Activated CD8-positive, alpha-beta memory T cell treated with anti-CD3 and anti-CD28 coated beads, Interleukin-2, amount 10 ng/mL, durations not matched to agents 7 days and 5 days (primary cell): Measurements from ENCODE around the gene CHRNA10. TPM values are rescaled to one million over a fixed set of nuclear protein-coding genes. Genes with fewer than 3 reads are reported as not detected.

Experiments
- ATAC-seq: fragments of 150-1000 bp; cut with Tn5 transposase; one replicate; pipeline ENCODE4 v1.10.0; 2021; ENCODE audit warnings: moderate library complexity
- CTCF ChIA-PET: fragments of 350-600 bp; sonication (Branson Sonifier 250); formaldehyde crosslinking; loops from one replicate; lab custom pipeline; 2021; ENCODE audit warnings: antibody characterized with exemption; lab: Charles Lee
- DNase-seq: peaks from one replicate; pipeline ENCODE4 v3.0.0-alpha.2; 2020
- H3K27ac Mint-ChIP-seq: one replicate; pipeline ENCODE4 v1.8.0; 2021; ENCODE audit warnings: mild to moderate bottlenecking, mixed read lengths
- H3K27me3 Mint-ChIP-seq: one replicate; pipeline ENCODE4 v1.8.0; 2021; ENCODE audit warnings: mixed read lengths
- H3K36me3 Mint-ChIP-seq: one replicate; pipeline ENCODE4 v1.8.0; 2021; ENCODE audit warnings: mild to moderate bottlenecking, mixed read lengths
- H3K4me1 Mint-ChIP-seq: one replicate; pipeline ENCODE4 v1.8.0; 2021; ENCODE audit warnings: mixed read lengths
- H3K4me3 Mint-ChIP-seq: one replicate; pipeline ENCODE4 v1.8.0; 2021; ENCODE audit warnings: mild to moderate bottlenecking, moderate library complexity, mixed read lengths
- H3K9me3 Mint-ChIP-seq: one replicate; pipeline ENCODE4 v1.8.0; 2022; ENCODE audit warnings: low read depth, mixed read lengths
- total RNA-seq, 2 experiments: library from RNA; stranded (reverse); gene quantifications; one replicate each; pipeline ENCODE4 v1.2.3, GENCODE V29; 2021

CHRNA10 gene
- total RNA-seq, 2 experiments from 2014 or later, result 2.4 to 2.7 TPM

DNA sequence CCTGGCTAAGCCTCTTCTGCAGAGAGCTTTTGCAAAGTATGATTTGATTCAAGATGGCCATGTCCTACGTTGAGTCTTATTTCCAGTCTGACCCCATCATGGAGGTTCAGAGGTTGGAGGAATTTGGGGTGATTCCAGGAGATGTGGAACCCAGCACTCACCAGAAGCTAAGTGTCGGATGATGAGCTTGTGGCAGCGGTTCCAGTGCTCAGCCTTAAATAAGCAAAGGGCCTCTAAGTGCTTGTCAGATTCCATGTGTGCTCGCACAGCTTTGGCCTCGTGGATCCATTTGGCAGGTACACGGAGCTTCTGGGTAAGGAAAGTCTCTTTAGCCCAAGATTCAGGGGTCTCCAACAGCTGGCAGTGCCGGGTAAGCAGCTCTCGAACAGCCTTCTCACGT, 11.9 kb upstream of the CHRNA10 start:
- peaks cover 66% of the 10 kb centered on the region for H3K36me3 Mint-ChIP-seq
- H3K9me3 Mint-ChIP-seq, result no peaks in the 10 kb centered on the region
- no peak overlapping the region for H3K4me3 Mint-ChIP-seq
- CTCF ChIA-PET, result interaction anchor here (2.2 kb wide), 1 partner anchor 125 kb away, joined by 10 read pairs; the partner anchor contains the start of gene PGAP2
- no peak overlapping the region for H3K27ac Mint-ChIP-seq
- no peaks in the 10 kb centered on the region for H3K27me3 Mint-ChIP-seq
- H3K4me1 Mint-ChIP-seq, result peaks cover 4% of the 10 kb centered on the region
- no peak for DNase-seq
- no peak for ATAC-seq

DNA sequence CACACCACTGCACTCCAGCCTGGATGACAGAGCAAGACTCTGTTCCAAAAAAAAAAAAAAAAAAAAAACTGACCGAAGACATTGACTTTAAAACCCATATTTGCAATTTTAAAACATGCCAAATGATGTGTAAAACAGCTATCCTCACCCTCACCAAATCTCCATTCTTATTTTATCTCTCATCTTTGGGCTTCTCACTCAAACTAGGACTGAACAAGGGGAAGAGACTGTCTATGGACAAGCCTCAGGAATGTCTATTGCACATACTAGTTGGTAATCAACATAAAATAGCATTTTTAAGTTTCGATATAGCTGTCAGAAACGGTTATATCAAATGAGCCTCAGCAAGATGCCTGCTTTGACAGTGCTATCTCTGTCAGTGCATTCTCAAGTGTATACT, 7.9 kb upstream of the CHRNA10 start:
- no peak for DNase-seq
- Mint-ChIP-seq H3K4me3 (no peak overlapping the region), H3K27ac (no peak overlapping the region), H3K27me3 (no peaks in the 10 kb centered on the region), H3K9me3 (no peaks in the 10 kb centered on the region), H3K4me1 (peaks cover 4% of the 10 kb centered on the region), H3K36me3 (peaks cover 63% of the 10 kb centered on the region)
- CTCF ChIA-PET, result interaction anchor here (1.6 kb wide), 1 partner anchor 129 kb away, joined by 4 read pairs; the partner anchor contains the start of gene PGAP2
- no peak for ATAC-seq

DNA sequence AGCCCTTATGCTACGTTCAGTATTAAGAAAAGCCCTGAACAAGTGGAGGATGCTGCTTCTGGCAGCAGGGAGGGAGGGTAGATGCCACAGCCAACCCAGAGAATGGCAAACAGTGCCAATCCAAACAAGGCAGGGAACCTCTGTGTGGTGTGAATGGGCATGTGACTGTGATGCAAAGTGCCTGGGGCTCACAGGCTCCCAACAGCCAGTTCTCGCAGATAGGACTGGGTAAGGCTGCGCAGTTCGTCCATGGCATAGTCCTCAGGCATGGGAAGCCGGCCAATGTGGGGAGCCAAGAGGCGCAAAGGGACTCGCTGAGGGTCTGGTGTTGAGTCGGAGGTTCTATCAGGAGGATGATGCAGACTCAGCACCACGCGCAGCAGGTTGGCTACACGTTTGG, 4.8 kb upstream of the CHRNA10 start:
- no peak overlapping the region for H3K4me3 Mint-ChIP-seq
- H3K4me1 Mint-ChIP-seq, result no peaks in the 10 kb centered on the region
- H3K9me3 Mint-ChIP-seq, result no peaks in the 10 kb centered on the region
- CTCF ChIA-PET, result no interaction called here
- H3K27me3 Mint-ChIP-seq, result no peaks in the 10 kb centered on the region
- H3K36me3 Mint-ChIP-seq, result peaks cover 49% of the 10 kb centered on the region
- DNase-seq (no peak), ATAC-seq (no peak)
- no peak overlapping the region for H3K27ac Mint-ChIP-seq

DNA sequence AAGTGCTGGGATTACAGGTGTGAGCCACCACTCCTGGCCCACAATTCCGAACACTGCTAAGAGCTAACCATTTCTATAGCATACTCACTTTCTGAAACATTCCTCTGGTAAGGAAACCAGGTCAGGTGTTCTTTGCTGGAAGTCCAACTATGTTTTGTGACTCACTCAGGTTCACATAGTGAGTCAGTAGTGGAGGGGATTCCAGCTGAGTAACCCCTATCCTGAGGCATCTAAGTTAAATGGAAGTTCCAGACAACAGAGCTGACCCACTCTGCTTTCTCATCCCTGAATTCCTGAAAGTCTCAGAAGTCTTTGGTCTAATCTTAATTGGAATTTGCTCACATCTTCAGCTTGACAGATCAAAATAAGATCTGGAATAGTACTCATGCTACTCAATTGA, 3.0 kb upstream of the CHRNA10 start:
- DNase-seq (no peak), ATAC-seq (no peak)
- CTCF ChIA-PET, result no interaction called here
- Mint-ChIP-seq H3K36me3 (peaks cover 34% of the 10 kb centered on the region), H3K27me3 (no peaks in the 10 kb centered on the region), H3K9me3 (no peaks in the 10 kb centered on the region), H3K4me1 (no peaks in the 10 kb centered on the region), H3K27ac (no peak overlapping the region), H3K4me3 (no peak overlapping the region)

DNA sequence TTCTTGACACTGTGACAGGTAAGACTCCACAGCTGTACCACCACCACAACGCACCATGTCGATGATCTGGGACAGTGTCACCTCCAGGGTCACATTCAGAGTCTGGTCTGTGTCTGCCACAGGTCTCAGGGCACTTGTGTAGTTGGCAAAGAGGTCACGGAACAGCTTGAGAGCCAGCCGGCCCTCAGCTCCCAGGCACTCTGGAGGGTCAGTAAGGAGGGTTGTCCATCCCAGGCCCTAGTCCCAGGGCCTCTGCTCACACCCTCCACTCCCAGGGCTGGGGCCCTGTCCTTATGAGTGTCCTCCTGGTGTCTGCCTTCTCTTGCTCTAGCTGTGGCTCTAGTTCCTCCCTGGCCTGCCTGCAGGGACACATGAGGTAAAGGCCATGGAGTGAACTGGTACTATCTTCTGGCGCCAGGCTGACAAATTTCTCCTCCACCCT, 1.4 kb downstream of the CHRNA10 start:
- H3K27ac Mint-ChIP-seq, result no peak overlapping the region
- H3K9me3 Mint-ChIP-seq, result no peaks in the 10 kb centered on the region
- CTCF ChIA-PET, result no interaction called here
- peaks cover 7% of the 10 kb centered on the region for H3K36me3 Mint-ChIP-seq
- ATAC-seq (no peak), DNase-seq (no peak)
- H3K4me1 Mint-ChIP-seq, result no peaks in the 10 kb centered on the region
- no peak overlapping the region for H3K4me3 Mint-ChIP-seq
- H3K27me3 Mint-ChIP-seq, result no peaks in the 10 kb centered on the region

DNA sequence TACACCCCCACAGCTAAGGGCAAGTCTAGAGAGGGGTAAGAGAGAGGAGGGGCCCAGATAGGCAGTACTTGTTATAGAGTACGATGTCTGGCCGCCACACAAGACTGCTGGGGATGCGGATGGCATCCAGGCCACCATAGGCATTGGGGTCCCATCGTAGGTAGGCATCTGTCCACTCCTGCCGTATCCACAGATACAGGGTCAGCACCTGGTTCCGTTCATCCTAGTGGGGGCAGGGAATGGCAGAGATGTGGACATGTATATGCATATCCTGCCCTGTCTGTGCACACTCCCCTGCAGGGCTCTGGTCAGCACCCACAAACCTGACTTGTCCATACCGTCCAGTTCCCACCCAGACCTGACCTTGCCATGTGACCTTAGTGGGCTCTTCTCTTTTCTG, 2.1 kb downstream of the CHRNA10 start:
- Mint-ChIP-seq H3K4me1 (no peaks in the 10 kb centered on the region), H3K36me3 (peaks cover 4% of the 10 kb centered on the region), H3K4me3 (no peak overlapping the region), H3K27ac (no peak overlapping the region), H3K27me3 (no peaks in the 10 kb centered on the region), H3K9me3 (no peaks in the 10 kb centered on the region)
- CTCF ChIA-PET, result no interaction called here
- no peak for DNase-seq
- ATAC-seq, result no peak

DNA sequence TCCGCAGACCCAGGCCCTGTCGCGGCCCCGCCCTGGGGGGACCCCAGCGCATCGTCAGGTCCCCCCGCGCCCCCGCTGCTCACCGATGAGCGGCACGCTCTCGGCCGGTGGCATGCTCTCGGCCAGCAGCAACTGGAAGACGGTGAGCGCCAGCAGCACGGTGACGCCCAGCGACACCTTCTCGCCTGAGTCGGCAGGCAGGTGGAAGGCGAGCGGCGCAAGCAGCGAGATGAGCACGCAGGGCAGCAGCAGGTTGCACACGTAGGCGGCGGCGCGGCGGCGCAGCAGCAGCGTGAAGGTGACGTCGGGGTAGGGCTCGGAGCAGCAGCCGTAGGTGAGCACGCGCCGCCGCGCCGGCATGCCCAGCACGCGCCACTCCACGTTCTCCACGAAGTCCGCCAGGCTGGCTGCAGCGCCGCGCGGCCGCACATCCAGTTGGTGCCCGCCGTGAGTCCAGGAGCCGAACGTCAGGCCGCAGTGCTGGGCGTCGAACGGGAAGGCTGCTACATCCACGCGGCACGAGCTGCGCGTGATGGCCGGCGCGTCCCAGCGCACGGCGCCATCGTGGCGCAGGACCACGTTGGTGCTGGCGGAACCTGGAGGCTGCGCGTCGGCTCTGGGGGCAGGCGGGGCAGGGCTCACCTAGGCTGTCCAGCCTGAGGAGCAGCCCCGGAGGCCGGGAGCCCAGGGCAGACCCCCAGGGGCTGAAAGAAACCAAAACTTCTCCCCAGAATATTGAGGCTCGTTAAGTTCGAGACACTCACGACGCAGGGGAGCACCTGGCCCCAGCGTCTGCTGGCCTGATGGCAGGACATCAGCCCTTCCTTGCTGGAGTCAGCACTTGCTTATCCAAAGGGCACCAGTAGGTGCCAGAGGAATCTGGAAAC, 3.8 kb downstream of the CHRNA10 start:
- Mint-ChIP-seq H3K36me3 (peaks cover 3% of the 10 kb centered on the region), H3K4me3 (no peak overlapping the region), H3K4me1 (no peaks in the 10 kb centered on the region), H3K9me3 (no peaks in the 10 kb centered on the region), H3K27ac (no peak overlapping the region), H3K27me3 (no peaks in the 10 kb centered on the region)
- DNase-seq (no peak), ATAC-seq (no peak)
- CTCF ChIA-PET, result no interaction called here

DNA sequence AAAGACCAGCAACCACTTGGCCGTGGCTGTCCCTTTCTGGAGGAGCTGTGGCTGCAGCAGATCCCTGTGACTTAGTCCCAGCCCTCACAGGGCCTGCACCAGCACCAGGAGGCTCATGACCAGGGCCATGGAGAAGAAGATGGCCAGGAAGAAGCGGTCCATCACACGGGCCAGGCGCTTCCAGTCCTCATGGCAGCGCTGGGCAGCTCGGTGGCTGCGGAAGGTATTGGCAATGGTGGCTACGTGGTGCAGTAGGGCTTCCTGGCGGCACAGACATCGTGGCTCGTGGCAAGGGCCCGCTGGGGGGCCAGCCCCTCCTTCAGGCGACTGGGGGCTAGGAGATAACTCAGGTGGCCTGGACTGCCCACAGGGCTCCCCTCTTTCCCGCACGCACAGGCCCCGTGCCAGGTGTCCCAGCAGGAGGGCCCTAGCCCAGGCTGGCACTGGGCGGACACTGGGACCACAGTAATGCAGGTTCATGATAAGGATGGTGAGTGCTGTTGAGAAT, 5.1 kb downstream of the CHRNA10 start:
- CTCF ChIA-PET, result interaction anchor here (1.0 kb wide), 1 partner anchor 143 kb away, joined by 3 read pairs; no protein-coding TSS in a partner anchor
- H3K36me3 Mint-ChIP-seq, result peaks cover 3% of the 10 kb centered on the region
- H3K4me1 Mint-ChIP-seq, result no peaks in the 10 kb centered on the region
- H3K27ac Mint-ChIP-seq, result no peak overlapping the region
- H3K9me3 Mint-ChIP-seq, result no peaks in the 10 kb centered on the region
- no peaks in the 10 kb centered on the region for H3K27me3 Mint-ChIP-seq
- H3K4me3 Mint-ChIP-seq, result no peak overlapping the region
- DNase-seq (no peak), ATAC-seq (no peak)

DNA sequence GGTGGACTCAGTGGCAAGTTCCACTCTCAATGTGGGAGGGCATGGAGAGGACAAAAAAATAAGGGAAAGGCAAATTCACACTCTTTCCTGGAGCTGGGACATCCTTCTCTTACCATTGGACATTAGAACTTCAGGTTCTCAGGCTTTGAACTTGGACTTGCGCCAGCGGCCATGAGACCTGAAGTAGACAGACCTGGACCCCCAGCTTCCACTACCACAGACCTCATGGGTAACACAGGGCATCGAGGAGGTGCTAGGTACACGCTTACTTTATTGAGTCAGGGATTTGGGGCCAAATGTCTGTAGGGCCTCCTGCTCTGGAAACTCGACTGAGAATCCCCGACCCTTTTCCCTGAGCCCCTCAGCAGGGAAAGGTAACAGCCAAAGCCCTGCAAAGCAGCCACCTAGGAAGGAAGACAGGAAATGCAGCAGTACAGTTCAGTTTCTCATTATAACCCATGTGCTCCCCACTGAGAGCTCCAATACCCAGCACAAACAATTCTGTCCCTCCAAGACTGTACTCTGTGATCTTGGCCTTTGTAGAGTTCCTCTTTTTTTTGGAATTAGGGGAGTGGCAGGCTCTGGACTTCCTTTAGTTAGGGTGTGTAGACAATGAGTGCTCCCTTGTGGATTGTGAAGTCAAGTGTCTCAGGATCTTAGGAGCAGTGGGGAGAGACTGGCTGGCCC, 5.7 kb downstream of the CHRNA10 start:
- Mint-ChIP-seq H3K27ac (no peak overlapping the region), H3K4me3 (no peak overlapping the region), H3K36me3 (peaks cover 3% of the 10 kb centered on the region), H3K27me3 (no peaks in the 10 kb centered on the region), H3K4me1 (no peaks in the 10 kb centered on the region), H3K9me3 (no peaks in the 10 kb centered on the region)
- DNase-seq (no peak), ATAC-seq (no peak)
- CTCF ChIA-PET, result interaction anchor here (1.0 kb wide), 1 partner anchor 143 kb away, joined by 3 read pairs; no protein-coding TSS in a partner anchor

DNA sequence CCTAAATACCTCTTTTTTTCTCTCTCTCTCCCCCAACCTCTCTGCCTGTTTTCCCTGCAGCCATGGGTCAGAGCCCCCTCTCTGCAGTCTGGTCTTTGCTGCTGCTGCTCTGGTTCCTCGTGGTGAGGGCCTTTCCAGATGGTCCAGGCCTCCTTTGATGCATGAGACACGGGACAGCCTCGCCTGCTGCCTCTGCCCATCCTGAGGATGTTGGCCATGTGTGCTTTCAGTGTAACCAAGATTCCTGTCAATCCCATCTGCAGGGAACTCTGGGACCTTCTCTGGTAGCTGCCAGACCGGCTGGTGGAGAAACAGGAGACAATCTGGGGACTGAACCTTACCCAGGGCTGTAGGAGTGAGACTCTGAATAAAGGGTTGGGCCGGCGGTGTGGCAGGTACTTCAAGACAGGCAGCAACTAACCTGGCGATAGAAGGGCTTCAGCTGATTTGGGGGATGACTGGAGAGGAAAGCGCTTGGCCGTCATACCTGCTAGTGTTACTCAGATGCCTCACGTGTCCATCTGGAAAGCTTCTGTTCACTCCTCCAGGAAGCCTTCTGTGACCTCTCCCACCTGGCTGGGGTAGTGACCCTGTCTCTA, 7.1 kb downstream of the CHRNA10 start:
- Mint-ChIP-seq H3K27ac (no peak overlapping the region), H3K36me3 (peaks cover 3% of the 10 kb centered on the region), H3K27me3 (no peaks in the 10 kb centered on the region), H3K4me1 (no peaks in the 10 kb centered on the region), H3K4me3 (no peak overlapping the region), H3K9me3 (no peaks in the 10 kb centered on the region)
- no peak for ATAC-seq
- CTCF ChIA-PET, result interaction anchor here (0.6 kb wide), 1 partner anchor 487 kb away, joined by 3 read pairs; no protein-coding TSS in a partner anchor
- DNase-seq, result no peak

DNA sequence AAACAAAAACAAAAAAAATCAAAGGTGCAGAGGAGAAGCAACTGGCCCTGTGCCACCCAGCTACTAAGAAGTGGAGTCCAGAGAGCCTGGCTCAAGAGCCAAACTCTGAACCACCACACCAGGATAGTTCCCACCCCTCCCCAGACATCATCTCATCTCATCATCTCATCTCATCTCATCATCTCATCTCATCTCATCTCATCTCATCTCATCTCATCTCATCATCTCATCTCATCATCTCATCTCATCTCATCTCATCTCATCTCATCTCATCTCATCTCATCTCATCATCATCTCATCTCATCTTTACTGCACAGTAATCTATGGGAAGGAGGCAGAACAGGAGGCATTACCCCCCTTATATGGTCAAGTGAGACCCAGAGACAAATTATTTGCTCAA, 8.3 kb downstream of the CHRNA10 start:
- Mint-ChIP-seq H3K4me3 (no peak overlapping the region), H3K9me3 (no peaks in the 10 kb centered on the region), H3K27ac (no peak overlapping the region), H3K27me3 (peaks cover 4% of the 10 kb centered on the region), H3K4me1 (no peaks in the 10 kb centered on the region), H3K36me3 (peaks cover 3% of the 10 kb centered on the region)
- no peak for ATAC-seq
- CTCF ChIA-PET, result no interaction called here
- DNase-seq, result no peak

DNA sequence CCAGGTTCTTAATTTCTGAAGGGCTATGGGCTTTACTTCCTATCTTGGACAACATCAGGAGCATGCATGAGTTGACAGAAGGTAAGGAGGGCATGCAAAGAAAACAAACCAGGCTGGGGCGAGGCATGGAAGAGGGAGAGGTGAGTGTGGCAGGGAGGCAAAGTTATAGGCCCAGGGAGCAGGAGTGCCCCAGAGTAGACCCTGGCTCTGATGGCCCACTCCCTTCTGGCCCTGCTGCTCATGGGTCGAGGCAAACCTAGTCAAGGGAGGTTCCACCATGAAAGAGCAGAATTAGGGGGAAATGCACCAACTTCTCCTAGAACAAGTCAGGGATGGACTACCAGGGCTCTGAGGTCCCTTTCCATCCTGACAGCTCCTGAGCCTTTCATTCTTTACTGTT, 10.2 kb downstream of the CHRNA10 start:
- no peak for ATAC-seq
- no peak for DNase-seq
- Mint-ChIP-seq H3K4me3 (no peak overlapping the region), H3K4me1 (no peaks in the 10 kb centered on the region), H3K27ac (no peak overlapping the region), H3K27me3 (peaks cover 11% of the 10 kb centered on the region), H3K36me3 (no peaks in the 10 kb centered on the region), H3K9me3 (no peaks in the 10 kb centered on the region)
- CTCF ChIA-PET, result no interaction called here
